ENCODE results near the gene TCEA3.

TCEA3 gene

DNA sequence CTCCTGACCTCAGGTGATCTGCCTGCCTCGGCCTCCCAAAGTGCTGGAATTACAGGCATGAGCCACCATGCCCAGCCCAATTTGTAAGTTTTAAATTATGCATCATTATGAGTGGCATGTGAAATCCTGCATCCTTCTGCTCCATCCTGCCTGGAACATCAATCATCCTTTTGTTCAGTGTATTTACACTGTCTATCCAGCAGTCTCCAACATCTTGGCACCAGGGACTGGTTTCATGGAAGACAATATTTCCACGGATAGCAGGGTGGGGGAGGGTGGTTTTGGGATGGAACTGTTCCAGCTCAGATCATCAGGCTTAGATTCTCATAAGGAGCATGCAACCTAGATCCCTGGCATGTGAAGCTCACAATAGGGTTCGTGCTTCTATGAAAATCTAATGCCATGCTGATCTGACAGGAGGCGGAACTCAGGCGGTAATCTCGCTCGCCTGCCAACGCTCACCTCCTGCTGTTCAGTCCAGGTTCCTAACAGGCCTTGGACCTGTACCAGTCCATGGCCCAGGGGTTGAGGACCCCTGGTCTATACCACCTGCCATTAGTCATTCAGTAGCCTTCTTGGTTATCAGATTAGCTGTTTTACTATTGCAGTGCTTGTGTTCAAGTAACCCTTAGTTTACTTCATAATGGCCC, 22.2 kb upstream of the TCEA3 start:
- DNase-seq = no peak

DNA sequence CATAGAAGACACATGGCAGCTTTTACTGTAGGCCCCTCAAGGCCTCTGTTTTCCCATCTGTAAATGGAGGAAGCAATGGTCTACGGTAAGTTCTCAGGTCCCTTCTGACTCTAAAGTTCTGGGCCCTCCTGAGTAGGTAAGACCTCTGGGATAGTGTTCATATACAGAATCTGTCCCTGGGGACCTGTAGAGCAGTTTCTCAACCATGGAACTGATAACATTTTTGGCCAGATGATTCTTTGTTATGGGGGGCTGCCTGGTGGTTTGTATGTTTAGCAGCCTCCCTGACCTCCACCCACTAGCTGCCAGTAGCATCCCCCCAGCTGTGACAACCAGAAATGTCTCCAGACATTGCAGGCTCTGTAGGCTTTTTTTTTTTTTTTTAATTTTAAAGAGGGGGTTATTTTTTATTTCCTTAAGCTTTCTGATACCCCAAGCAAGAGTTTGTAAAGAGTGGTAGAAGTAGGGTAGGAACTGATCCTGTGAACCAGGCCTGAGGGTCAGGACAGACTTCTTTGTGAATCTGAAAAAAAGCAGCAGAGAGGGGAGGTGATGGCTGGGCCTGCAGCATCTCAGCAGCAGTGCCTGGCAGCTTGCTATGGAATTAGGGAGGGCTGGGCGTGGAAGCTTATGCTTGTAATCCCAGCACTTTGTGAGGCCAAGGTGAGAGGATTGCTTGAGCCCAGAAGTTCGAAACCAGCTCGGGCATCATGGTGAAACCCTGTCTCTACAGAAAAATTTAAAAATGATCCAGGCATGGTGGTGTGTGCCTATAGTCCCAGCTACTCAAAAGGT, 20.2 kb upstream of the TCEA3 start:
- no peak for DNase-seq

DNA sequence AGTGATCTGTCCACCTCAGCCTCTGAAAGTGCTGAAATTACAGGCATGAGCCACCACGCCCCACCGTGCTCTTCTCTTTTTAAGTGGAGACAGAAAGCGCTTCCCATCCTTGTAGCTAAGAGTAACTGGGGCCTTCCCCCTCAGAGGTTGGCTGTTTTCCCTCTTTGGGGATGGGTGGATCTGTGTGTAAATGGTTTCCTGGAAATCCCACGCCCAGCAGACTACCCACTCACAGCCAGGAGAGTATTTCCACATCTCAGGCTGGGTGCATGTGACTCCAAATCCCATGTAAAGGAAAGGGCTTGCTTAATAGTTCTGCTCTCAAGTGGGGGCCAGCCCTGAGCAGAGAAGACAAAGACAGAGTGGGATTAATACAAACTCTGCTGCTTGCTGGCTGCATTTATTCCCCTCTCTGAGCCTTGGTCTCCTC, 19.6 kb upstream of the TCEA3 start:
- DNase-seq = no peak

DNA sequence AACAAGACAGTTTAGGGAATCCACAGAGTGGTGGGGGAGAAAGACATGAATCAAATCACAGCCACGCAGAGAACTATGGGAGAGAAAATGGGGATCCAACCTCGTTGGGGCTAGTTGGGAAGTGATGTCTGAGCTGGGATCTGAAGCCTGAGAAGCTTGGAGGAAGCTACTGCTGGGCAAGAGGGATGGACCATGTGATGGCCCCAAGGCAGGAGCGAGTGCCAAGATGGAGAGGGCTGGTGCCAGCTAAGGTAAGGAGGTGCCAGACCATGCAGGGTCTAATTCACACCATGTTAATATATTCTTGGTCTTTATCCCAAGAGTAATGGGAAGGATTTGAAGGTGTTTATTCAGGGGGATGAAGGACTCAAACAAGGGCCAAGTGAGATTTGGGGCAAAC, 18.2 kb upstream of the TCEA3 start:
- DNase-seq = no peak

DNA sequence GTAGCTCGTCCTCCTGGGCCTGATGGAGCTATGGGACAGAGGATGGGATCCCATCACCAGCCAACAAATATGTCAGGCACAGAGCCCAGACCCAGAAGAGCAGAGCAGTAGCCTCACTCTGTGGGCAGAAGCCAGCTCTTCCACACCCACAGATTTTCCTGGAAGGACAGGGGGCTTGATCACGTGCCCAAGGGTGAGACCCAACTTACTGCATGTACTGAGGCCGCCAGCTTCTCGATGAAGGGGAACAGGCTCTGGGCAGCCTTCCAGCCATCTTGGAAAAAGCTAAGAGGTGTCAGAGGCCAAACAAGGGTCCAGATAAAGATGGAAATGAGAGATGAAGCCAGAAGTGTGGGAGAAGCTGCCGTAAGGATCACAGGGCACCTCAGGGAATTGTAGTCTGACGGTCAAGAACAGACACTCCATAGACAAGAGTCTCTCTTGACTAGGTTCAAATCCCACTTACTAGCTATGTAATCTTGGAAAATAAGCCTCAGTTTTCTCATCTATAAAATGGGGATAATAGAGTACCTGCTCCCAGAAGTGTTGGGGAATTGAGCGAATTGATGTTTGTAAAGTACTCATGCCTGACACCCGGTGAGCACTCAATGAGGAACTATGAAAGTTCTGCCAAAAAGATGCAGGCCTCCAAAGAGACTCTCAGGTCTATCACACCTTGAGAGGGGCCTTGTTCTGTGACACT, 17.0 kb upstream of the TCEA3 start:
- DNase-seq = no peak

DNA sequence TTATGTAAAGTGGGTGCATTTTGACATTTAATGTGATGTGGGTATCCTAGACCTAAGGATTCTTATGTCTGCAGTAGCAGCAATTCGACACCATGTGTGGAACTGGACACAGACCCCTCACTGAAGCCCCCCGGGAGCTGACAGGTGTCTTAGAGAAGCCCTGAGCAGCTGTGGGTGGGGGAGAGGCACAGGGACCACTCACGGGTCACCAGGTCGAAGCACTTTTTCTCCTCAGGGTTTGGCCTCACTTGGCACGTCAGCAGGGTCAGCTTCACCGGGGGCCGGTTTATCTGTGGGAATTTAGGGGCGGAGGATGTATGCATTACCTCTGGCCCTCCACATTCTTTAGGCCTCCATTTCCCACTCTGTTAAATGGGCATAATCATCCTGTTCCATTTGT, 14.0 kb upstream of the TCEA3 start:
- DNase-seq = no peak

DNA sequence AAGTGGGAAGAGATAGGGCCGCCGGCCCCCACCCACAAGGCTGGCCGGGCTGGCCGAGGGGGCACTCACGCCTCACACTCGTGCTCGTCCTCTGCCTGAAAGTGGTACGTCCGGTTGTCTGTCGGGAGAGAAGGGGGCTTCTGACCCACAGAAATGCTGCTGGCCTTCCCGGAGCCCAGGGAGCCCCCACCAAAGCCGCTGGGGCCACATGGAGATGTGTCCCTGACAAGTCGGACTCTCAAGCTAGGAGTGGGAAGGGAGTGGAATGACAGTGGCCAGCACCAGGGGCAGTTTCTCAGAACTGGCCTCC, 12.8 kb upstream of the TCEA3 start:
- DNase-seq = no peak

DNA sequence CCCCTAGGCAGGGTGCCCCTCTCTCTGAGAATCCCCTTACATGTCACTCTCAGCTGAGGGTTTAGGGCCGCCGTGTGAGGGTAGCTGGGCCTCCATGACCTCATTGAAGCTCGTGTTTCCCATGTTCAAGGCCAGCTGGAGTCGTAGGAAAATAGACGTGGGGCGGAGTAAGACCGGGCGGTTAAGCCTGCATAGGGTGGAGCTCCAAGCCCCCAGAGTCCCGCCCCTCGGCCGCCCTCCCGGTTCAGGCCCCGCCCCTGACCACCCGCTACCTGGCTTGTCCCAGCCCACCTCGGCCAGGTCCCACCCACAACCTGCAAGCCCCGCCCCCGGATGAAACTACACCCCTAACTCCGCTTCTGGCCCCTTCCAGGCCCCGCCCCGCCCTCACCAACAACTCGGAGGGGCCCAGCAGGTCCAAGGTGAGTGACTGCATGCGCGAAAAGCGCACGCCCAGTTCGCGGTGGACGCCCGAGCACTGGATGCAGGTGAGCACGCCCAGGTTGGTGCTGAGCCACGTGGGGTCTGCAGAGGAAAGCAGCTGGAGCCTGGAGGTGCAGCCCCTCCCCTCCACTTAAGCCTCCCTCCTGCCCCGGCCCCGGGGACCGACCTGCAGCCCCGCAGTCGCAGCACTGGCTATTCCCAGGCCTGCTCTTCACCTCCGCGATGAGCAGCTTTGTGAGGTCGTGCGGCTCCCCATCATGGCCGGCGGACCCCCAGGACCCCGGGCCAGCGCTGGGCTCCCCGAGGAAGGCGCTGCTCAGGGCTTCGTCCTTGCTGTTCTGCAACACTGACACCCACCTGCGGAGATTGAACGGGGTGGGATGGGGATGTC, 12.2 kb upstream of the TCEA3 start:
- DNase-seq = peak; percentile 19

DNA sequence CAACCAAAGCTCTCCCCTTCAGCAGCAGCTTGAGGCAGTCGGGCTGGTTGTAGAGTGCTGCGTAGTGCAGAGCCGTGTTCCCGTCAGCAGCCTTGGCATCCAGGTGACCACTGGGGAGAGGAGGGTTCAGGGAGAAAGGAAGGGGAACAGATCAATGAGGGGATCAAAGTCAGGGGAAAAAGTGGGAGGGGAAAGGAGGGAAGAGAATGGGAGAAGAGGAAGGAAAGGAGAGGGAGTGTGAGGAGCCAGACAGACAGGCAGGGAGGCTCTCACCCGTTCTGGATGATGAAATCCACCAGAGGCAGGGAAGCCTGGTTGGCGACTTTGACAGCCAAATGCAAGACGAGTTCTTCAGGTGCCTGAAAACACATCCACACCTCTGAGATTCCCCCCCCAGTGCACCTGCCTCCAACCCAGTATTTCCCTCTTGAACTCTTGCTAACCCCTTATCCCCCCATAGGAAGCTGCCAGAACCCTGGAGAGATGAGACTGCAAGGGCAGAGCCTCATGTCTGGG, 9.8 kb upstream of the TCEA3 start:
- no peak for DNase-seq

DNA sequence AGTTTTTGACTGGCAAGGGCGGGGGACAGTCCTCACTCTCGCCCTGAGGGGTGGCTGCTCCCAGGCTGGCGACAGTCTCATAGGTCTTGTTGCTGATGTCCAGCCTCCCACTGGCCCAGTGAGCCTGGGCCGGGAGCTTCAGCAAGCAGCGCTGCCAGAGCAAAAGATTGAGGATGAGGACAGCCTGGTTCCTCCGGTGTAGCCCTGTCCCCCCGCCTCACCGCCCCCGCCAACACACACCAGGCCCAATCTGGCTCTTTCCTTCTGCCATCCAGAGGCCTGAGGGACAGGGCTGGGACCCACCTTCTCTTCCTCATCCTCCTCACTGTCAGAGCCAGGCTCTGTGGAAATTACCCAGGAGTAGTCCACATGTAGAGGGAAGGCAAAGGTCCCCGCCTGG, 8.6 kb upstream of the TCEA3 start:
- no peak for DNase-seq

DNA sequence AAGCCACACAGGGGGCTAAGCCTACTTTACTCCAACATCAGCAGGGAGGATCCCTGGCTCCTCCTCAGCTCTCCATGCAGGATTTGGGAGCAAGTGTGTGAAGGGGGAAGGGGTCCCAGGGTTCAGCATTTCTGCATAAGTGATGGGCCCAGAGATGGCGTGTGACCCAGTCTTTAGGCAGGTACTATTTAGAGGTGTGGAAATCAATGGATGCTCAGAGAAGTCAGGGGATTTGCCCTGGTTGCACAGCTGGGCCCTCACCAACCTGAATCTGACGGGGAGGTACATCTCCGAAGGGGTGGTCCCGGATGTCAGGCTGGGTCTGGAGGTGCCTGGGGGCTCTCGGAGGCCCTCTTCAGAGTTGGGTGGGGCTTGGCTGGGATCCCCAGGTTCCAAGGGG, 6.9 kb upstream of the TCEA3 start:
- DNase-seq = no peak

DNA sequence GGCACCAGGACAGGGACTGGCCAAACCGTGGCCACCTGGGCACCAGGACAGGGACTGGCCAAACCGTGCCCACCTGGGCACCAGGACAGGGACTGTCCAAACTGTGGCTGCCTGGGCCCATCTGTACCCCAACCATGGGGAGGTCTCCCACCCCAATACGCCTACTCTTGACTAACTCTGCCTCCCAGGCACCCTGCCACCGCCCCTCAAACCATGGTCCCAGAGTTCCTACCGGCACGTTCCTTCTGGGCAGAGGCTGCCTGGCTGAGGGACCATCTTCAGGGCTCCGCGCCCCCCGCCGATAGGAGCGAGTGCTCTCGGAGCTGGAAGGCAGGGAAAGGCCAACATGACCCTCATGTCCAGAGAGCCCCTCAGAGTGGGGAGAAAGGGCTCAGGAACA, 6.3 kb upstream of the TCEA3 start:
- no peak for DNase-seq

DNA sequence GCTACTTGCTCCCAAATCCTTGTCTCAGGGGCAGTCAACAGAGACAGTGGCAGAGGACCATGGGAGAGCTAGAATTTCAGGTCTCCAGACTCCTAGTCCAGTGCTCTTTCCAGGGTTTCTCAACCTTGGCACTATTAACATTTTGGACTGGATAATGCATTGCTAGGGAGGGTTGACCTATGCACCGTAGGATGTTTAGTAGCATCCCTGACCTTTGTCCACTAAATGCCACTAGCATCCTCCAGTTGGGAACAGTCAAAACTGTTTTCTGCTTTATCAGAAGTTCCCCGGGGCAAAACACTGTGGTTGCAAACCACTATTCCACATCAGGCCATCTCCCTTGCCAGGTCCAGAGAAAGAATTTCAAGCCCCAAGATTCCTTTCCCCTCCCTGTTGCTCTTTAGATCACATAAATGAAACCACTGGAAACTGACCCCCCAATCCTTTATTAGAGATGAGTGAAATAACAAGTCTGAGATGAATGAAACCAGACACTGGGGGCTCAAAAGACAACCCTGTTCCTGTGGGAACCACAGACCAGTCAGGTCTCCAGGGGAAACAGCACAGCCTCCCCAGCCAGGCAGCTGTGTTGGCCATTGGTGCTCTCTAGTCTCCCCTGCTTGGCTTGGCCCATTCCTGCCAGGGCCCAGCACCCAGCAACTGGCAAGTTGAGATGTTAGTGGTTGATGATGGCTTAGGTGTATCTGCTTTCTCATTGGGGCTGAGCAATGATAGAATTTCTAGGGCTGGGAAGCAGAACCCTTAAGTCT, 3.8 kb upstream of the TCEA3 start:
- no peak for DNase-seq

DNA sequence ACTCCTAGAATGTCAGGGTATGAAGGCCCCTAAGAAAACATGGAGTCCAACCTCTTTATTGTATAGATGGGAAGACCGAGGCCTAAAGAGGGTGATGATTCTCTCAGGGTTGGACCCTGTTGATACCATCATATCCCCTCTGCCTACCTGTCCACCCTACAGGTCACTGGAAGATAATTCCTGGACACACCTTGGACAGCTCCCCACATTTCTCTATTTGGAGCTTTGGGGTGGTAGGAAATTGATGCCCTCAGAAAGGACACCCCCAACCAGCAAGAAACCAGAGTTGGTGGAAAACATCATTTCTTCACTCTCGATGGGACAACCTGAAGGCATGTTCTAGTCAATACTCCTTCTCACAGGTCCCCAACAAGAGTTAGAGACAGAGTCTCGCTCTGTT, 3.0 kb upstream of the TCEA3 start:
- DNase-seq = no peak

DNA sequence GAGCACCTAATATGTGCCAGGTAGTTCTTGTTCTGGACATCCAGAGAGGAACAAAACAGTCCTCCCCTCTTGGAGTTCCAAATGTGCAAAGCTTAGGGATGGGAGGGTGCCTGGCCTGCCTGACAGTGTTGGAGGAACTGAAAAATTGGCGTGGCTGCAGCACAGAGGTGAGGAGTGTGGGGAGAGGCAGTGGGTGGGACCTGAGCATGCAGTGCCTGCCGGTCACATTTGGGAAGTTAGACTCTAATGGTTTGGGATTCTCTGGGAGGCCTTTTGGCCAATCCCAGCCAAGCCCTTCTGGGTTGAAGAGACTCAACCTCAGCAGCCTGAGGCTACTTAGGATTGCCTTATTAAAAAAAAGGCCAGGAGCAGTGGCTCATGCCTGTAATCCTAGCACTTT, 2.3 kb upstream of the TCEA3 start:
- DNase-seq = no peak

DNA sequence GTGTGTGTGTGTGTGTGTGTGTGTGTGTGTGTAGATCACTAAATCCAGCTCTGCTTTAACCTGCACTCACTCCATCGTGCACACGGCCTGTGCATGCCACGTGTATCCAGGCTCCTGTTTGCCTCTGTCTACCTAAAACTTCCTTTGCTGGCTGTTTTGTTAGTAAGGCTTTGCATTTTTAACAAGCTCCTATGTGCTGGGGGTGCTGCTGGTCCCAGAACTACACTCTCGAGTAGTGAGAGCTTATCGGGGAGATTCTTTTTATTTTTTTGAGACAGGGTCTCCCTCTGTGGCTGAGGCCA, 596 bp upstream of the TCEA3 start:
- no peak for DNase-seq

DNA sequence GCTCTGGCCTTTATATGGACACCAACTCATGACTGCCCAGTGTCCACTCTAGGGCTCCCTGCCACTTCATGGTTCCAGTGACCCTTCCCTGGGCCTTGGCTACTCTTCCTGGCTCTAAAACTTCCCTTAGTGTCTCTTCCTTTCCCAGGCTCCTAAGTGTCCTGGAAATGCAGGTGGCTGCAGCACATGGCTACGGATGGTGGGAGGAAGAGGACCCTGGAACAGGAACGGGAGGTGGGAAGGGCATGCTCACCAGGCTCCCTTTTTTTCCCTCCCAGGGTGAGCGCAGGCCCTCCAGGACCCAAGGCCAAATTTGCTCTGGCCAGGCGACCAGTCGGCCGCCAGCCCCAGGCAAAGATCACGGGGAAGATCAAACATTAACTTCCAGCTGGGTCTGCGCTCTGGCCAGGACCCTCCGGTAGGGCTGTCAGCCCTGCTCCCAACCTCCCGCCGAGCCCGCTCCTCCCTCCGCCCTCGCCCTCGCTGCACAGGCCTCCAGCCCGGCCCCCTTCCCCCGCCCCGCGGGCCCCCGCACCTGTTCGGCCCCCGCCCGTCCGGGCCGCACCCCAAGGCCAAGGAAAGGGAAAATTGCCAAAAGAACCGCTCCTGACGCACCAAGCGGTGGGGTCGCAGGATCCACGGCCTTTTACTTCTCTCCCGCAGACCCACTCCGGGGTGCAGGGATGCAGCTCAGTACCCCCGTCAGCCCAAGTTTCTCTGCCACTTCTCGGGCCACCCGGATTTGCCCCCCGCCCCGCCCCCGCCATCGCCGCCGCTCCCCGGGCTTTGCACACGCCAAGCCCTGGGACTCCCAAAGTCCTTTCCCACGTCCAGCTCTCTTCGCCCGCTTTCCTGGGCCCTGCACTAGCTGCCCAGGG, 894 bp downstream of the TCEA3 start:
- no peak for DNase-seq

DNA sequence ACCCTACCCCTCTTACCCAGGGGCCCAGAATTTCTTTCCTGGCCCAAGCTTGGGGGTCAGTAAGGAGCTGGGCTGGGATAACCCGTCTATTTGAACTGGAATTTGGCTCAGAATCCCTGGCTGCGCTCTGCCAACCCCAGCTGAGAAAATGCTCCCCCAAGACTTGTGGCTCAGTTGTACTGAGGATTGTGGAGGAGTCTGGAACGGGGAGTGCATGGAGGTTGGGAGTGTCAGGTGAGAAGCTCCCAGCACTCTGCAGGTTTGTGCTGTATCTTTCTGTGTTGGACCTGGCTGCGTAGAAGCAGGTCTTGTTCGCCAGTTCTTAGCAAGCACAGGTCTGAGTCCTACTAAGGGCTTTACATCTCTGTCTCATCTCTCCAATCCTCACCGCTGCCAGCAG, 1.6 kb downstream of the TCEA3 start:
- DNase-seq = no peak

DNA sequence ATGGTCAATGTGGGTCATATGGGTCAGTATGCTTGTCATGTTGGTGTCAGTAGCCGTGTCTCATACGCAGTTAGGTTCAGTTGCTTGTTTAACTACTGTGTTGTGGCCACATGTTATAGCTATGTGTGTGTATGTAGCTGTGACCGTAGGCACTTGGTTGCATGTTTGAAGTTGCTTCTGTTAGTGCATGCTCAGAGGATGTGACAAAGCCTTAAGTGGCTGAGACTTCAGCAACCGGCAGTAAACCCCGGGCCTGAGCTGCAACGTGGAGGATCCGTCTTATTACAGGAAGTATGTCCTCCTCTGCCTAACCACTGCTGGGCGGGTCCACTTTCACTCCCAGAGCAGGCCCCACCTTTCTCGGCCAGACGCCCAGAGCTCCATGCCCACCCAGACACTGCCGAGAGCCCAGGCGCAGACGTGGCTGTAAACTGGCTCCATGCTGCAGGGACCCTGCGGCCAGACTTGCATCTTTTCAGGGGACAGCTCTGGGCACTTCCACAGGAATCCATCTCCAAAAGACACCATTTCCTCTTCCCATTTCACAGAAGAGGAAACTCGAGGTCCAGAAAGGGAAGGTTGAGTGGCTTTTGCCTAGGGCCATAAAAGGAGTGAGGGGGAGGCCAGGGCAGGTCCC, 2.2 kb downstream of the TCEA3 start:
- DNase-seq = peak; percentile 18

DNA sequence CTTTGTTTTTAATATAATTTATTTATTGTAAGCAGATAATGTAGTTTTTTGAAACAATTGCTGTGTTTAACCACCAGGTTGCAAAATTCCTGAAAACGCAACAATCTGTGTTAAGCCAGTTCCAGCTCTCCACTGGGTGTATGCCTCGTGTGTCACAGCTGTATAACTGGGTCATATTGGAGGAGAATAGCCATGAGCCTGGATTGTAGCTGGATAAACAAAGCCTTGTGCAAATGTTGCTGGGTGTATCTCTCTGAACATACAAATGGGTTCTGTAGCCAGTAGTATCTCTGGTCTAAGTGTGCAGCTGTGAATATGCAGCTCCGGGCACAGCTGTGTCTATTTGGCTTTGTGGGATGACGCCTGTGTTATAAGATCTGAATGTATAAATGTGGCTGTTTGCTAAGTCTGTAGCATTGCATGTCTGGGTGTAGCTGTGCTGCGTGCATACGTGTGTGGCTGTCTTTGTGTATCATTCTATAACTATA, 2.8 kb downstream of the TCEA3 start:
- DNase-seq = no peak

DNA sequence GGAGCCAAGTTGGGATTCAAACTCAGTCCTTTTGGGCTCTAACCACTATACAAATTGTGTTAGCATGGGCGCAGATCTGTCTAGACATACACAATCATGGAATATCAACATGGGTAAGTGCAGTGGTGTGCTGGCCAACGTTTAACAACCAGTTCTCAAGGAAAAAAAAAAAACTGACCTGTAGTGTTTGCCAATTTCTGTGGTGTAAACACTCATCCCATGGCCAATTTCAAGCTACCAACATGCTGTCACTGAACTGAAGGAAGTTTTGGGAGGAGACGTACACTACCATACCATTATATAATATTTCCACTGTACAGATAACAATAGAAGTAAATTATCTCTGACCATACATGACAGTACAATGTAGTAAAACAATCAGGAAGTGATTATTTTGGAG, 3.2 kb downstream of the TCEA3 start:
- no peak for DNase-seq

All from effector CD4-positive, alpha-beta T cell (primary cell).